SIG-M5 treated with dmso at 0.1 percent for 504 hours (cell line): ENCODE data around the gene BZW2.

Experiments
- DNase-seq: peaks from one replicate; lab custom pipeline; 2025; ENCODE audit not compliant: unreplicated experiment; lab: John Stamatoyannopoulos, UW

The BZW2 gene

GRCh38 chr7:16645593-16646471 is at the start of gene BZW2, which contains the start of gene ANKMY2:
BZW2 (plus strand) TSS chr7:16646181; CDS start chr7:16665444, 19,263 bp downstream.
ANKMY2 (minus strand) TSS chr7:16645754; CDS start chr7:16645573, 181 bp downstream.
- DNase-seq, result peak; percentile 93

GRCh38 chr7:16598015-16598414 is 48.0 kb upstream of the BZW2 start:
- no peak for DNase-seq

GRCh38 chr7:16599860-16600259 is 46.1 kb upstream of the BZW2 start:
- DNase-seq, result no peak

GRCh38 chr7:16603633-16604032 is 42.3 kb upstream of the BZW2 start:
- no peak for DNase-seq

- no peak for DNase-seq
Measured at GRCh38 chr7:16604054-16604453, 41.9 kb upstream of the BZW2 start.

GRCh38 chr7:16606704-16607103 is 39.3 kb upstream of the BZW2 start:
- no peak for DNase-seq

GRCh38 chr7:16609842-16610450 is 36.0 kb upstream of the BZW2 start:
- DNase-seq, result peak; percentile 56

GRCh38 chr7:16611711-16612110 is 34.3 kb upstream of the BZW2 start:
- DNase-seq, result no peak

- DNase-seq, result no peak
Measured at GRCh38 chr7:16615228-16615627, 30.8 kb upstream of the BZW2 start.

GRCh38 chr7:16616122-16616521 is 29.9 kb upstream of the BZW2 start:
- DNase-seq, result no peak

- no peak for DNase-seq
Measured at GRCh38 chr7:16616542-16616941, 29.4 kb upstream of the BZW2 start.

GRCh38 chr7:16619979-16620408 is 26.0 kb upstream of the BZW2 start:
- no peak for DNase-seq

- no peak for DNase-seq
Measured at GRCh38 chr7:16626388-16626787, 19.6 kb upstream of the BZW2 start.

- no peak for DNase-seq
Measured at GRCh38 chr7:16627236-16627635, 18.7 kb upstream of the BZW2 start.

- DNase-seq, result no peak
Measured at GRCh38 chr7:16630654-16631053, 15.3 kb upstream of the BZW2 start.

- DNase-seq, result no peak
Measured at GRCh38 chr7:16634271-16634738, 11.7 kb upstream of the BZW2 start.

- DNase-seq, result no peak
Measured at GRCh38 chr7:16636555-16637101, 9.4 kb upstream of the BZW2 start.

- no peak for DNase-seq
Measured at GRCh38 chr7:16637379-16637778, 8.6 kb upstream of the BZW2 start.

- no peak for DNase-seq
Measured at GRCh38 chr7:16638282-16639280, 7.4 kb upstream of the BZW2 start.

- DNase-seq, result no peak
Measured at GRCh38 chr7:16644157-16644556, 1.8 kb upstream of the BZW2 start.
